Tibial nerve (tissue), 4 donors: ENCODE results near the gene RUVBL1. TPM values are rescaled to one million over a fixed set of nuclear protein-coding genes. Genes with fewer than 3 reads are reported as not detected.

ENCODE experiments used
- DNase-seq, 2 donors: peaks; one replicate each; pipeline ENCODE4 v3.0.0-alpha.2; 2019; ENCODE audit warnings: low spot score in 2 of 2
- H3K27ac ChIP-seq, 4 donors: fragments of 200-600 bp; sonication (generic) in 3 of 4; one replicate each; pipeline ENCODE4 v1.5.1; 2017 to 2019; ENCODE audit warnings: mild to moderate bottlenecking in 1 of 4
- H3K27me3 ChIP-seq, 2 donors: fragments of 200-600 bp; sonication (generic) in 1 of 2; one replicate each; pipeline versions ENCODE4 v1.5.1 to v1.6.0; 2017 to 2019
- H3K36me3 ChIP-seq, 3 donors: fragments of 200-600 bp; sonication (generic); one replicate each; pipeline ENCODE4 v1.5.1; 2018 to 2019
- H3K4me1 ChIP-seq, 4 donors: fragments of 200-600 bp; sonication (generic) in 3 of 4; one replicate each; pipeline ENCODE4 v1.5.1; 2017 to 2019
- H3K4me3 ChIP-seq, 4 donors: fragments of 200-600 bp; sonication (generic) in 3 of 4; one replicate each; pipeline ENCODE4 v1.5.1; 2017 to 2019; ENCODE audit warnings: mild to moderate bottlenecking in 1 of 4, moderate library complexity in 1 of 4
- H3K9me3 ChIP-seq, 4 donors: fragments of 200-600 bp; sonication (generic) in 3 of 4; one replicate each; pipeline ENCODE4 v1.5.1; 2017 to 2019
- EP300 ChIP-seq, 2 donors: sonication (generic); formaldehyde crosslinking; IDR thresholded peaks; one replicate each; pipeline ENCODE4 v1.6.1; 2017; ENCODE audit warnings: antibody characterized with exemption in 2 of 2, mild to moderate bottlenecking in 1 of 2
- POLR2A ChIP-seq, 2 donors: fragments of 450-650 bp; IDR thresholded peaks; one replicate each; pipeline ENCODE4 v1.6.1; 2017; ENCODE audit warnings: antibody characterized with exemption in 2 of 2, mild to moderate bottlenecking in 2 of 2, moderate library complexity in 2 of 2
- WGBS, 2 donors: methylation state at CpG; one replicate each; pipeline ENCODE4 v1.1.5; 2018; 5-methylcytosine and 5-hydroxymethylcytosine counted together
- total RNA-seq, 4 donors: library from RNA; depleted of rRNA; stranded (reverse); fragments of >200 nt; gene quantifications; one replicate each; pipeline ENCODE4 v1.1.0, GENCODE V29; 2016
- TF ChIP-seq, protein P1 (sequence below), 5 experiments: fragments of 200-600 bp in 3 of 5; fragments of 450-650 bp in 2 of 5; sonication (generic) in 3 of 5; IDR thresholded peaks; one replicate each; pipeline ENCODE4 v1.5.1; 2016 to 2019; ENCODE audit warnings: antibody characterized with exemption in 5 of 5, mild to moderate bottlenecking in 3 of 5, moderate library complexity in 2 of 5

RUVBL1 gene
- total RNA-seq, 4 donors from 2014 or later, result 29.7 to 41.7 (median 34.1) TPM

DNA sequence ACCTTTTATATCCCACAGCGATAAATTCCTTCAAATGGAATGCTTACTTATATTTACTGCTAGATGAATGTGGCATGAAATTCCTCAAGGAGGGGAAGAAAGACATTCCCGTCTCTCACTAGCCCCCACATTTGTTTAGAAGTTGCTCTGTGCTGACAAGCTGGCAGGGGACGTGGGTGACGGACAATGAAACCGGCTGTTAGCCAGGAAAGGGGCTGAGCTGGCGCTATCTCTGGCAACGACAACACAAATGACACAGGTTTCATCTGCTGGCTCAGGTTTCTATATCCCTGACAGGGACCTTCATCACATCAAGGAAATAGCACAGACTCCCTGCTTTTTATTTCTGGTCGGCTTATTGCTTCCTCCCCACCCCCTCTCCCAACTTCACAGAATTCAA lies 15.8 kb downstream of the RUVBL1 start:
- no peaks in the 10 kb centered on the region for H3K27me3 ChIP-seq
- 61 to 67% methylated on average over 8 of the region's 8 CpGs for WGBS, 2 donors
- no peaks in the 10 kb centered on the region for H3K9me3 ChIP-seq
- no peak for TF ChIP-seq POLR2A (IDR thresholded peaks at IDR 0.05)
- peak overlapping the region in 1 of 4 donors; percentile 25 for H3K27ac ChIP-seq
- peaks cover 0 to 5% (median 0%) of the 10 kb centered on the region in 4 donors for H3K4me1 ChIP-seq
- H3K4me3 ChIP-seq, result no peak overlapping the region
- no peak for DNase-seq
- H3K36me3 ChIP-seq, result peaks cover 0 to 58% (median 10%) of the 10 kb centered on the region in 3 donors

DNA sequence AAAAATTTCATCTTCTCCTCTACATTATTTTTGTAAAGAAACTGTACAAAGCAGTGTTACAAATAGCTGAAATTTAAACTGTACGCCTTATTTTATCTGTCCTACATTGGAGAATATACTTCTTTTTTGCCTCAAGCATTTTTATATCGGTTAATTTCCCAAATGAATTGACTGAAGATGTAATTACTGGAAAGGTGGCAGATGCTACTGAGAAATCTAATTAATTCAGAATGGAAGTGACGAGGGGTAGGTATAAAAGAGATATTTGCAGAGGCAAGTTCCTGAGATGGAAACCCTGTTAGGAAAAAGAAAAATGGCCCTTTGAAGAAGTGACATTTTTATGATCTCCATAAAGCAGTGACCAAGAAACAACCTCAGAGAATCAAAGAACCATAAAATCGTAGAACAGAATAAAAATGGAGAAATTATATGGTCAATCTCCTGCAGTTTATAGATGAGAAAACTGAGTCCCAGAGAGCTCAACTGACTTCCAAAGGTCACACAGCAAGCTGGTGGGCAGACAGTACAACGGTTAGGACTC lies 20.4 kb downstream of the RUVBL1 start:
- WGBS, 2 donors, result 81 to 83% methylated on average over 5 of the region's 5 CpGs
- Histone ChIP-seq H3K9me3 (no peaks in the 10 kb centered on the region), H3K27me3 (no peaks in the 10 kb centered on the region), H3K4me1 (peaks cover 0 to 4% (median 0%) of the 10 kb centered on the region in 4 donors), H3K27ac (no peak overlapping the region), H3K4me3 (no peak overlapping the region), H3K36me3 (peaks cover 0 to 50% (median 10%) of the 10 kb centered on the region in 3 donors)
- DNase-seq, result no peak
- no peak for TF ChIP-seq EP300 (IDR thresholded peaks at IDR 0.05)

DNA sequence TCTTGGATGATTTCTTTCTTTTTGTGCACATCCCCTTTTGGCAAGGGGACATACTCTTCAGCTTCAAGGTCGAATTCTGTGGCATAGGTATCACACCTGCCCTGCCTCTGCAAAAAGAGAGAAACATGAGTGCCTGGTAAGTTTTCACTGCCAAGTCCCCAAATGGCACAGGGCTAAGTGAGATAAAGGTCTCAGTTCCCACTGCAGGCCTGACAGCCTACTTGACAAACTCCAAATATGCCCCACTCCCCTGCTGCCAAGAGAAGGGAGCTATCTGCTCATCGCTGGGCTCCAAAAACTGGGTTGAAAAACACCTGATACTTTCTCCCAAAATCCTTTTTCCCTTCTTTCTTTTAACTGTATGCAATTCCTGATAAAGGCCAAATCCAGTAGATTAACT lies 23.0 kb downstream of the RUVBL1 start:
- 92 to 100% methylated on average over 2 of the region's 2 CpGs for WGBS, 2 donors
- TF ChIP-seq, protein P1, sequence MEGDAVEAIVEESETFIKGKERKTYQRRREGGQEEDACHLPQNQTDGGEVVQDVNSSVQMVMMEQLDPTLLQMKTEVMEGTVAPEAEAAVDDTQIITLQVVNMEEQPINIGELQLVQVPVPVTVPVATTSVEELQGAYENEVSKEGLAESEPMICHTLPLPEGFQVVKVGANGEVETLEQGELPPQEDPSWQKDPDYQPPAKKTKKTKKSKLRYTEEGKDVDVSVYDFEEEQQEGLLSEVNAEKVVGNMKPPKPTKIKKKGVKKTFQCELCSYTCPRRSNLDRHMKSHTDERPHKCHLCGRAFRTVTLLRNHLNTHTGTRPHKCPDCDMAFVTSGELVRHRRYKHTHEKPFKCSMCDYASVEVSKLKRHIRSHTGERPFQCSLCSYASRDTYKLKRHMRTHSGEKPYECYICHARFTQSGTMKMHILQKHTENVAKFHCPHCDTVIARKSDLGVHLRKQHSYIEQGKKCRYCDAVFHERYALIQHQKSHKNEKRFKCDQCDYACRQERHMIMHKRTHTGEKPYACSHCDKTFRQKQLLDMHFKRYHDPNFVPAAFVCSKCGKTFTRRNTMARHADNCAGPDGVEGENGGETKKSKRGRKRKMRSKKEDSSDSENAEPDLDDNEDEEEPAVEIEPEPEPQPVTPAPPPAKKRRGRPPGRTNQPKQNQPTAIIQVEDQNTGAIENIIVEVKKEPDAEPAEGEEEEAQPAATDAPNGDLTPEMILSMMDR (IDR thresholded peaks at IDR 0.05), result no peak
- TF ChIP-seq POLR2A (IDR thresholded peaks at IDR 0.05) (no peak), EP300 (IDR thresholded peaks at IDR 0.05) (no peak)
- H3K9me3 ChIP-seq, result no peaks in the 10 kb centered on the region
- H3K36me3 ChIP-seq, result peaks cover 0 to 75% (median 10%) of the 10 kb centered on the region in 3 donors
- H3K27me3 ChIP-seq, result no peaks in the 10 kb centered on the region
- H3K4me3 ChIP-seq, result no peak overlapping the region
- H3K4me1 ChIP-seq, result peaks cover 0 to 4% (median 0%) of the 10 kb centered on the region in 4 donors
- H3K27ac ChIP-seq, result peak overlapping the region in 1 of 4 donors; percentile 33
- DNase-seq, result no peak

DNA sequence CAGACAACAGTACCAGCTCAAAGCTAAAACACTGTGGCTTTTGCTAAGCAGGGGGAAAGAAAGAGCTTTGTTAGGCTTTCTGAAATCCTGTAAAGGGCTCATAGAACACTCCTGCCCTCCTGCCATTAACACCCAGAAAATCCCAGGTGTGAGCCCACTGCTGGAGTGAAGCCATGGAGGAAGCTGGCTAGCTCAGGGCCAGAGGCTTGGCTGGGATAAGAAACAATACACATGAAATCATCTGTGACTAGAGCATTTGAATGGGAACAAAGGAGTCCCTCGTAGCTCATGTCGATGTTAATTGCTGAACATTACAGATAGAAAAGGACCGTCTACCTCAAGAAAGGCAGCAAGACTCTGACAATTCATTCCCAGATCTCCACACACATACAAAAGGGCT lies 23.5 kb downstream of the RUVBL1 start:
- TF ChIP-seq, protein P1 (IDR thresholded peaks at IDR 0.05), result no peak
- no peak for TF ChIP-seq POLR2A (IDR thresholded peaks at IDR 0.05)
- no peak for TF ChIP-seq EP300 (IDR thresholded peaks at IDR 0.05)
- H3K4me1 ChIP-seq, result peaks cover 0 to 8% (median 0%) of the 10 kb centered on the region in 4 donors
- H3K27me3 ChIP-seq, result no peaks in the 10 kb centered on the region
- no peak overlapping the region for H3K4me3 ChIP-seq
- peak overlapping the region in 1 of 4 donors; percentile 33 for H3K27ac ChIP-seq
- WGBS, 2 donors, result 62 to 71% methylated on average over 3 of the region's 3 CpGs
- DNase-seq, result no peak
- peaks cover 0 to 78% (median 10%) of the 10 kb centered on the region in 3 donors for H3K36me3 ChIP-seq
- H3K9me3 ChIP-seq, result no peaks in the 10 kb centered on the region

DNA sequence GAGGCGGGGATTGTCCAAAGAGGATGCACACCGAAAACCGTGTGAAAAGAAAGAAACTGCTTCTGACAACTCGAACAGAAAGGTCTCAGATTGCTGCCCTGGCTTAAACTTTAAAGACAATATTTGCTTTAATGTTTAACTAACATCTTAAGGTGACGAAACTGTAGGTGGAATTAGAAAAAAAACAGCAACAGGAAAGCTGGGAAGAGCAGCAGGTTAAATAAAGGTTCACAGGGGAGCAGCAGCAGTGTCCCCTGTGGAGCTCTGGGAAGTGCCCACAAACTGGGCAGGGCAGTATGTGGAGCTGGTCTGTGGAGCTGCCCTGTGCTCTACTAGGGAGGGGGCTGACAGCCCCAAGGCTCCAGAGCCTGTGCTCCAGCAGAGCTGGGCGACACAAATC lies 25.4 kb downstream of the RUVBL1 start:
- no peak for DNase-seq
- 89 to 91% methylated on average over 6 of the region's 6 CpGs for WGBS, 2 donors
- H3K36me3 ChIP-seq, result peaks cover 0 to 79% (median 10%) of the 10 kb centered on the region in 3 donors
- no peak overlapping the region for H3K27ac ChIP-seq
- H3K27me3 ChIP-seq, result no peaks in the 10 kb centered on the region
- TF ChIP-seq POLR2A (IDR thresholded peaks at IDR 0.05) (no peak), EP300 (IDR thresholded peaks at IDR 0.05) (no peak)
- TF ChIP-seq, protein P1 (IDR thresholded peaks at IDR 0.05), result no peak
- no peaks in the 10 kb centered on the region for H3K9me3 ChIP-seq
- peaks cover 0 to 9% (median 0%) of the 10 kb centered on the region in 4 donors for H3K4me1 ChIP-seq
- no peak overlapping the region for H3K4me3 ChIP-seq

DNA sequence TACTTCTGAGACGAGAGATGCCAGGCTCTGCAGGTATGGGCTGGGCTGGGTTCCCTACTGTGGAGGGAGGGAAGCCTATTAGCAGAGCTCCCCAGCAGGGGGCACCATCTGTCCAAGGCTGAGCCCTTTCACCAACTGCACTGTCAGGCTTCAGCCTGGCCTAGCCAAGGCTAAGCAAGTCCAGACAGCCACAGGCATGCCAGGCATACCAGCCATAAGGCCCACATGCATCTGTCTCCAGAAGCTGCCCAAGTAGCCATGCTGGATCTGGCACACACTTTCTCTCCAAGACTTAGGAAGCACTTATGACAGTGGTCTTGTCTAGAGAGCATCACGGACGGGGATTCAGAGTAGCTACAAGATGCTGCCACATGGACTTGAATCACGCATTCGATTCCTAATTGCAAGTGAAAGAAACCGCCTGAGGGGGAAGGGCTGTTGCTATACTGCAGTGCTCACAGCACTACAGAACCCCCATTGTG lies 28.3 kb downstream of the RUVBL1 start:
- Histone ChIP-seq H3K27me3 (no peaks in the 10 kb centered on the region), H3K4me3 (no peak overlapping the region), H3K4me1 (peaks cover 0 to 6% (median 0%) of the 10 kb centered on the region in 4 donors), H3K9me3 (no peaks in the 10 kb centered on the region), H3K36me3 (peaks cover 0 to 64% (median 7%) of the 10 kb centered on the region in 3 donors), H3K27ac (peak overlapping the region in 1 of 4 donors; percentile 36)
- peak; percentile 46 to 72 for DNase-seq
- 62 to 73% methylated on average over 5 to 6 of the region's 6 CpGs for WGBS, 2 donors
- TF ChIP-seq, protein P1 (IDR thresholded peaks at IDR 0.05), result peak; percentile 63 to 82 (median 77)
- no peak for TF ChIP-seq EP300 (IDR thresholded peaks at IDR 0.05)
